GM19238 (cell line): ENCODE results near the gene COMTD1.

Experiments
- DNase-seq: peaks from one replicate; pipeline ENCODE4 v3.0.0; 2011; ENCODE audit warnings: low spot score; ENCODE audit not compliant: insufficient read length

COMTD1 gene

DNA sequence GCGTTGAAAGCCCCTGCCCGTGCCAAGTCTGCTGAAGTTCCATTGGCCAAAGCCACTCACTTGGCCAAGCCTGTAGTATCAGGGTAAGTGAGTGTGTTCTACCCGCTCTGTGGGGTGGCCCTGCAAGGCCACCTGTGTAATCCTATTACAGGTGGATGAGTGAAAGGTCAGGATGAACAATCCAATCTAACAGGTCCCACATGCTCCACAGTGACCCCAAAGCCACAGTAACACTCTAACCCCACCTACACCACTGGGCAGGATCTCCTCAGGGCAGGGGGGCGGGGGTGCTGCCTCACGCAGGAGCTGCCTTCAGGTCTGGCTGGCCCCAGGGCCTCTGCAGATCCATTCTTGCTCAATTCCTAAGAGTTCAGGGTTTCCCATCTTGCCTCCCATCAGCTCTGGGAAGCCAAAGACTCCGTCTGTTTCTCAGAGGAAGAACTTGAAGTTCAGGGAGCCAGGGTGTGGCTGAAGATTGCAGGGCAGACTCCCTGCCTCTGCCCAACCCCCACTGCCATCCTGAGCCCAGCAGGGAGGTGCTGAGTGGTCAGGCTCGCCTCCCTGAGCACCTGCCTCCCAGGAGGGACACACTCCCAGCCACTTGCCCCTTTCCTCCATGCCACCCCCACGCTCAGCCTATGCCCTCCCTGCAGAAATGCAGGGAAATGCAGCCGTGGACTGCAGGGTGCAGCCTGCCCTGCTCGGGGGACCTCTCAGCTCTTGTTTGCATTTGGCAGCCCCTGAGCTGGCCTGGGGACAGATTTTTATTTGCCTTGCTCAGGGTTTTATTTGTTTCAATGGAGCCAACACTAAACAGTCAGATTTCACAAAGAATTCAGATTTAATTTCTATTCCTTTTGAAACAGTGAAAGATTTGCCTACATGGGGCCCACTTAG lies 9.8 kb upstream of the COMTD1 start:
- DNase-seq, result no peak

DNA sequence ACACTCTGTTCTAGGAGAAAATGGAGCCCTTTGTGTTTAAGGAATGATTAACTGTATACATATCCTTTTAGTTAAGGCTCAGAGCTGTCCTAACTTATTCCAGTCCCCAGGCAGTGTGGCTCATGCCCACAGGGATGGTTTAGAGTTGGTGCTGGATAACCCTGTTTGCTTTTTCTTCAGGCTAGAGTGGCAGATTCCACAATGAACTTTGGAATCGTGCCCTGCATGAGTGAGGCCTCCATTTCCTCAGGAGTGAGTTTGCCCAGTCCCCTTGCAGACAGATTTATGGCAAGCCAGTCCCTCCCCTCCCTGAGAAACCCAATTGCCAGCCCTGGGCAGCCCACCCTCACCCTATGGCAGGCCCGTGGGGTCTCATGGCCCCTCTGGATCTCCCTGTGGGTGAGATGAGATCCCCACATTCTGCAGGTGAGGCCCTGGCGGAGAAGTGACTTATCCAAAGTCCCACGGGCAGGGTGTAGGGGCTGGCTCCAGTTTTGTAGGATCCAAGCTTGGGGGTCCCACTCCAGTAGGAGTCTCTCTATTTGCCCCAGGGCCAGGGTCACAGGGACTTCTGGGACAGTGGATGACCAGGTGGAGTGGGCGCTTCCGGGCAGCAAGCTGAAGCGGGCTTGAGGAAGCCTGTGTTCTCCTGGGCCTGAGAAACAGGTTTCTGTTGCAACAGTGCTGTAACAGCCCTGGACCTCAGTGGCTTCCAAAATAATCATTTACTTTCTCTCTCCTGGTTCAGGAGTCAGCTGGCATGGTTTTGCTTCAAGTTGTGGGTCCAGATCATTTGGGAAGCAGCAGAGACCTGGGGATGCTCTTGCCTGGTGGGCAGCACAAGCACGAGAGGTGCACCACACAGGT lies 9.0 kb upstream of the COMTD1 start:
- no peak for DNase-seq

GRCh38 chr10:75243426-75243825 lies 7.7 kb upstream of the COMTD1 start:
- no peak for DNase-seq

DNA sequence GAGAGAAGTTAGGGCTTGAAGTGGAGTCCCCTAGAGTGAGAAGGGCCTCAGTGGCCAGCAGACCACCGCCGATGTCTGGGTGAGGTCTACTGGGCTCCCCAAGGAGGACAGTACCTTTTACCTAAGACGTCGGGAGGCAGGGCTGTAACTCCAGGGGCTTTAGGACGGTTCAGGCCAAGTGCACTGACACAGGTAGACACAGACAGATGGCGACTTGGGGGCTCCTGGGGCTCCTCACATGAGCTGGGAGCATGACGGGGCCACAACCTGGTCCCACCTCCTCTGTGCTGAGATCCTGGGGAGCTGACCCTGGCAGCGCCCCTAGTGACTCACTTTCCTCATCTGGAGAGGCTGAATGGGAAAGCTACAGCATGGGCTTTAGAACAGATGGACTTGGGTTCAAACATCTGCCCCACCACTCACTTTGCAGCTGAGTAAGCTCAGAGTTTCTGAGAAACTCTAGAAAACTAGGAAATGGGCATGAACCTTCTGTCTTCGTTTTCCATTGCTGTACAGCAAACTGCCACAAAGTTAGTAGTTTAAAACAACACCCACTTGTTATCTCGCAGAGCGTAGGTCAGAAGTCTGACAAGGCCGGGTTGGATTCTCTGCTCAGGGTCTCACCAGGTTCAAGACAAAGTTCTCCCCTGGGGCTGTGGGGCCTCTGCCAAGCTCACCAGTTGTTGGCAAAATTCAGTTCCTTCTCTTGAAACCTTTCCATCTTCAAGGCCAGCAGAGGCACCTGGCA lies 4.7 kb upstream of the COMTD1 start:
- no peak for DNase-seq

DNA sequence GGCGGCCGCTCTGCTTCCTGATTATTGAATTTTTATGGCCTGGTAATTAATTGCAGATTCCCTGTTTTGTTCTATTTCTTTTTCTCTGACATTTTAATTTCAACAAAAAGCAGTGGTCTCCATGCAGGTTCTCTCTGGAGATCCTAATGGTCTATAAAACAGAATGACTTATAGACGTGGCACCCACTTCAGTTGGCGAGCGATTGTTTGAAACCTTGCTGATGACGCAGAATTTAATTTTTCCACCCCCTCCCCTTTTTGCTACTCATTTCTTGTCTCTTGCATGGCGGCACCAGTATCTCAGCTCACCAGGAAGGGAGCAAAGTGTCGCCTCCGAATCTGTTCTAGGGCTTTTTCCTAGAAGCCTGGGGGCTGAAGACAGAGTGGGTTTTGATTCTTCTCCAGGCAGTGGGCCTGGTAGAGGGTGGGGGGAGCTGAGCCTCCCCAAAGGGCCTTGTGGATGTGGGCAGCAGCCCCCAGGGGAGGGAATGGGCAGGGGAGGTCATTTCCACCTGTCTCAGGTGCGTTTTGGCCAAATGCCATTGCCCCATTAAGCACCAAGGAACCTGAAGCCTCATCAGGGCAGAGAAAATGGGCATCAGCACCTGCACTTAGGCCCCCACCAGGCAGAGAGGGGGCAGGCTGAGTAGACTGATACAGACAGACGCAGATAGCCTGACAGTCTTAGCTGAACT lies 3.5 kb upstream of the COMTD1 start:
- no peak for DNase-seq

- no peak for DNase-seq
Measured at GRCh38 chr10:75238182-75239095, 2.7 kb upstream of the COMTD1 start.

DNA sequence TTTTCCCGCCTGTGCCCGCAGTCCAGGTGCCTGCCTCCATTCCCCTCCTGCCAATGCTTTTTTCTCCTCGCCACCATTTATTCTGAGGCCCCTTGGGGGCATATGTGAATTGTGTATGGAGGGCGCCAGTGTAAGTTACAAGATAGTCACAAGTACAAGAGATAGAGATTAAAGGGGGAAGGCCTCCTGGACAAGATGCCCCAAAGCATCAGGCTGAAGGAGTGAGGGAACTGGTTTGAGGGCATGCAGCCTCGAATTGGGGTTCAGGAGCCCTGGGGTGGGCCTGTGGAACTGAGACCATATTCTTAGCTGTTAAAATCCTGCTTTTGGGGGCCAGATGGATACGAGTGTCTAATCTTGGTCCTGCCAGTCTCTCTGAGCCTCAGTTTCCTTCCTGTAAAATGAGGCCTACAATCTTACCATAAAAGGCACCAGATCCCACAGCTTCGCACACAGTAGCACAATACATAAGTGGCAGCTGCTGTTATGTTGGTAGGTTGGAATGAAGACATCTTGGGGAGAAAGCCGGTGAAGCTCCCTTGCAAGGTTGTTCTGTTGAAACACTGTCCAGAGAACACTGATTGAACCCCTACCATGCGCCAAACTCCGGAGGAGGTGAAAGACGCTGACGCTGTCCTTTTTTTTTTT lies 545 bp upstream of the COMTD1 start:
- DNase-seq, result no peak

DNA sequence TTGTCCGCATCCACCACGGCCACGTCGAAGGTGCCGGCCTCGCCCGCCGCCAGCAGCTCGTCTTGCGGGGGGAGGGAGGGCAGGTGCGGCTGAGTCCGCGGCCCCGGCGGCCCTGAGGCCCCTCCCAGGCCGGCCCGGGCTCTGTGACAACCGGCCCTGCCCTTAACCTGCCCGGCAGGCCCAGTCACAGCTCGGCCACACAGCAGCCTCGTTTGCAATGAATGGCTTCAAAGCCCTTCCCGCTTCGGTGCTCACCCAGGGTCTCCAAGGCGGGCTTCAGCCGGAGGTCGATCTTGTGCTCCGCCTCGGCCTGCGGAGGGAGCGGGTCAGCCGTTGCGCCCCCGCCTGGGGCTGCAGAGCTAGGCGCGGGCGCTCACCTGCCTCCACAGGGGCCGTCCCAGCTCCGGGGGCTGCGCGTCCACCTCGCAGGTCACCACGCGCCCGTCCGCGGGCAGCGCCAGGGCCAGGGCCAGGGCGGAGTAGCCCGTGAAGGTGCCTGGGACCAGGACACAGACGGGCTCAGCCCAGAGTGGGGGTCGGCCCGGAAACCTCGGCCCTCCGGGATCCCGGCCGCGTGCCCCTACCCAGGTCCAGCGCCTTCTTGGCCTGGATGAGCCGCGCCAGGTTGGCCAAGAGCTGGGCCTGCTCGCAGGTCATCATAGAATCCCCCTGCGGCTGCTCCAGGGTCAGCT lies 928 bp downstream of the COMTD1 start:
- DNase-seq, result no peak

GRCh38 chr10:75234017-75234682 lies 1.6 kb downstream of the COMTD1 start:
- DNase-seq, result peak; percentile 88

GRCh38 chr10:75233444-75234016 lies 2.2 kb downstream of the COMTD1 start:
- DNase-seq, result no peak

DNA sequence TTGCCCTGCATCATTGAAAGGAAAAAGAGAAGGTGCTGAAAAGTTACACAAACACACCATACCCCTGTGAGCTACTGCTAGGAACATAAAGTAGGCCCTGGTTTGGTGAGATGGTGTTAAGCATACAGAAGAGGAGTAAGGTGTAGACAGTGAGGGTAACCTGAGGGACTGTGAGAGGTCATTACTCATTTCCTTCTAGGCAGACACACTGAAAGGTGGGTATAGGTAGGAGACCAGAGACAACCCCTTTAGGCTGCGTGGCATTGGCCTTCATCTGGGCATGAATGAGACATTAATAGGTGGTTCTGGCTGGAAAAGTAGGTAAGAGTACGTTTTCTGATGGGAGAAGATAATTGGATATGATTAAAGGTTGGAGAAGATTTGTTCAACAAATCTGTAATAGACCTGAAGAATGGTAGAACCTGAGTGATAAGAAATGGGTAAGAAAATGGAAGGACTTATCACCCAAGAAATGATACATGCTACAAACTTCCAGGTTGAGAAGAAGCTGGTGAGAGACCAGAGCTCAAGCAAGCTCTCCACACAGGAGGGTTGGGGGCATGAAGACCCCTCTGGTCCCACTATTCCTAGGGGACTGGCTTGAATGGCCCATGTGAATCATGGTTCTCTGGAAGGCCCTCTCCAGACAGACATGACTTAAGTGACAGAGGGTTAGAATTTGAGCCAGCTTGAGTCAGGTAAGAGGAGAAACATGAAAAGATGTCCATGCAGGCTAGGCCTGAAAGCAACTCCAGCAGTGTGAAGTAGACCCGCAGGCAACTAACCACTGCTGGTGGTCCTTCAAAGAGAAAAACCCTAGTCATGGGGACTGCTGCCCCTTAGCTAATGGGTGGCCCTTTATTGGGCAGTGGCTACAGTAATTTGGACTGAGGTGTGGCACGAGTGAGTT lies 3.8 kb downstream of the COMTD1 start:
- DNase-seq, result no peak

DNA sequence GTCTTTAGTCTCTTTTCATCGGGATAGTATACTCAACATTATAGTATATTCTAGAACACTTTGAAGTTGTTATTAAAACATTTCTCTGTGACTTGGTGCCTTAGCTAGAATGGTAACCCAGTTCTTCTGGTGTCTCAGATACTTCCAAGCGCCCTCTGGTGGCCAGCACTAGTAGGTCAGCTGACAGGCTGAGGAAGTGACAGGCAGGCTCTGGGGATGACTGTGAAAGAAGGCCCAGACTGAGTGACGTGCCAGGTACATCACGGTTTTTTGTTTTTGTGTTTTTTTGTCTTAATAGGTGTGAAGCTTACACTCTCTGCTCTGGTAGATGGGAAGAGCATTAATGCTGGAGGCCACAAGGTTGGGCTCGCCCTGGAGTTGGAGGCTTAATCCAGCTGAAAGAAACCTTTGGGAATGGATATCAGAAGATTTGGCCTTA lies 5.1 kb downstream of the COMTD1 start:
- DNase-seq, result peak; percentile 78

- no peak for DNase-seq
Measured at GRCh38 chr10:75229971-75230370, 5.8 kb downstream of the COMTD1 start.

DNA sequence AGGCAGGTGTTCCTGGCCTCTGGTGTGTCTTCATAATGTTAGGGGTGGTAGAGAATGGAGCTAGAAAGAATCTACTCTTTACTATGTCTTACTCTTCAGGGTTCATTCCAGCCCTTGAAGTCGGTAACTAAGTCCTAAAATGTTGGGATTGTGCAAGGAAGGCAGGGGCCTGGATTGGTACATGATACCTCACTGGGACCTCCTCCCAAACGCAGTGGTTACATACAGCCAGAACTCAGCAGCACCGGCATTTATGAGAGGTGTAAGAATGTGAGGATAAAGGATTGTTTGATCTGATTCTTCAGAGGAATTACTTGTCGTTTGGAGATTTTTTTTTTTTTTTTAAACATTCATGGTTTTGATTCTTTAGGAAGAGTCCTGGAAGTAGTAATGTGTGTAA lies 6.9 kb downstream of the COMTD1 start:
- DNase-seq, result no peak

- no peak for DNase-seq
Measured at GRCh38 chr10:75228278-75228677, 7.5 kb downstream of the COMTD1 start.

GRCh38 chr10:75226656-75227055 lies 9.1 kb downstream of the COMTD1 start:
- no peak for DNase-seq

DNA sequence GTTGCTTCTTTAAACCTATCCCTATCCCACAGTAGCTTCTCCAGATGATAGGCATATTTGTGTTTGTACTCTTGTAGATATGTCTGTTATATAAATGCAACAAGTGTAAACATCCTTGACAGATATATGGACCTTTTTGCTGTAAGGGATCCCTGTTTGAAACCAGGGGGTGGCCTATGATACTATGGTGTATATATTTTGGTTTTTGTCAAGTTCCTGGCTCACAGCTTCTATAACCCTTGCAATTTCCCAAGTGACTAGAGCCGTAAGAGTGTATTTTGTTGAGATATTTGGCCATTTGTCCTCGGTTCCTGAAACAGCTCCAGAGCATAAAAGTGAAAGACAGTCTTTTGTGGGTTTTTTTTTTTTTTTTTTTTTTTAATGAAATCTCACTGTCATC lies 9.7 kb downstream of the COMTD1 start:
- DNase-seq, result no peak
